HepG2 (cell line): ENCODE data around the gene OSBPL2. TPM values are rescaled to one million over a fixed set of nuclear protein-coding genes. Genes with fewer than 3 reads are reported as not detected.

ENCODE experiments used
- AKAP8 ChIP-seq: sonication (generic); formaldehyde crosslinking; IDR thresholded peaks from 2 replicates; pipeline ENCODE4 v1.5.1; 2020; ENCODE audit warnings: mild to moderate bottlenecking, missing genetic modification reagents
- EHMT2 ChIP-seq: fragments of 200-600 bp; sonication (generic); IDR thresholded peaks from 2 replicates; pipeline ENCODE4 v1.7.0; 2017; ENCODE audit warnings: antibody characterized with exemption, low read depth, low read length, borderline replicate concordance
- JUNB ChIP-seq: sonication (generic); formaldehyde crosslinking; IDR thresholded peaks from 2 replicates; pipeline ENCODE4 v1.8.0; 2022; ENCODE audit warnings: missing genetic modification reagents, mild to moderate bottlenecking, borderline replicate concordance
- MTA1 ChIP-seq: sonication (generic); formaldehyde crosslinking; IDR thresholded peaks from 2 replicates; pipeline ENCODE4 v1.4.0; 2020; ENCODE audit warnings: missing genetic modification reagents, mild to moderate bottlenecking, borderline replicate concordance
- MTF1 ChIP-seq: sonication (generic); formaldehyde crosslinking; IDR thresholded peaks from 2 replicates; pipeline ENCODE4 v1.5.0; 2020; ENCODE audit warnings: missing genetic modification reagents
- NFYC ChIP-seq: IDR thresholded peaks from 2 replicates; pipeline ENCODE4 v1.6.1; 2016; ENCODE audit warnings: missing genetic modification reagents, missing compliant biosample characterization
- RBM39 ChIP-seq: fragments of 200-400 bp; formaldehyde crosslinking; IDR thresholded peaks from one replicate; pipeline ENCODE4 v1.6.1; 2018; ENCODE audit warnings: antibody characterized with exemption, mild to moderate bottlenecking, low read depth, low read length; ENCODE audit not compliant: poor library complexity, severe bottlenecking
- TBL1XR1 ChIP-seq: fragments of 150-350 bp; IDR thresholded peaks from 2 replicates; pipeline ENCODE4 v1.6.1; 2014; ENCODE audit warnings: borderline replicate concordance, low read length; ENCODE audit not compliant: partially characterized antibody
- TGIF2 ChIP-seq: IDR thresholded peaks from 2 replicates; pipeline ENCODE4 v1.6.1; 2016; ENCODE audit warnings: control low read depth, missing compliant biosample characterization
- THYN1 ChIP-seq: sonication (generic); formaldehyde crosslinking; IDR thresholded peaks from 2 replicates; pipeline ENCODE4 v1.8.1; 2023; ENCODE audit warnings: low read depth, mild to moderate bottlenecking, moderate library complexity, missing genetic modification reagents, borderline replicate concordance
- TRIM24 ChIP-seq: sonication (generic); formaldehyde crosslinking; IDR thresholded peaks from 2 replicates; pipeline ENCODE4 v1.8.0; 2022; ENCODE audit warnings: mild to moderate bottlenecking, missing genetic modification reagents
- ZNF558 ChIP-seq: sonication (generic); formaldehyde crosslinking; IDR thresholded peaks from 2 replicates; pipeline ENCODE4 v1.9.0; 2022; ENCODE audit warnings: mild to moderate bottlenecking, missing genetic modification reagents, borderline replicate concordance
- ZNF7 ChIP-seq: IDR thresholded peaks from 2 replicates; pipeline ENCODE4 v1.6.1; 2016; ENCODE audit warnings: missing biosample characterization, missing genetic modification reagents
- polyA plus RNA-seq, 8 experiments: library from polyadenylated mRNA; depleted of rRNA in 3 of 8; stranded (reverse) in 7 of 8; unstranded in 1 of 8; fragments of >200 nt; fragmentation: Illumina TruSeq in 4 of 8; extraction: Trizol in 4 of 8; gene quantifications; 2 replicates each; pipeline versions ENCODE4 v1.2.1 to v1.2.3, GENCODE V29; 2011 to 2016; ENCODE audit warnings: low read depth in 4 of 8, missing spikeins in 1 of 8, mixed read lengths in 1 of 8; ENCODE audit not compliant: insufficient read depth in 1 of 8
- total RNA-seq, 5 experiments: library from RNA; depleted of rRNA; stranded (reverse); fragments of >200 nt; fragmentation: Illumina TruSeq; extraction: Trizol; gene quantifications; 2 replicates each; pipeline ENCODE4 v1.2.3, GENCODE V29; 2016; ENCODE audit warnings: low read depth in 1 of 5
- TF ChIP-seq, protein P1 (sequence below): sonication (generic); formaldehyde crosslinking; IDR thresholded peaks from 2 replicates; pipeline ENCODE4 v1.8.0; 2022; ENCODE audit warnings: missing genetic modification reagents, mild to moderate bottlenecking, moderate library complexity, borderline replicate concordance
- TF ChIP-seq, protein P2 (sequence below): sonication (generic); formaldehyde crosslinking; IDR thresholded peaks from 2 replicates; pipeline ENCODE4 v1.5.1; 2020; ENCODE audit warnings: mild to moderate bottlenecking, missing genetic modification reagents
- TF ChIP-seq, protein P3 (sequence below): sonication (generic); formaldehyde crosslinking; IDR thresholded peaks from one replicate; pipeline ENCODE4 v1.5.1; 2020; ENCODE audit warnings: mild to moderate bottlenecking, missing genetic modification reagents; ENCODE audit errors: not compliant biosample characterization

OSBPL2 gene
- total and polyA plus RNA-seq, 2 of the 13 experiments (the other 11 are each of a cell fraction or from before 2014, with no cell fraction given), result 18.5 to 37.4 TPM

DNA sequence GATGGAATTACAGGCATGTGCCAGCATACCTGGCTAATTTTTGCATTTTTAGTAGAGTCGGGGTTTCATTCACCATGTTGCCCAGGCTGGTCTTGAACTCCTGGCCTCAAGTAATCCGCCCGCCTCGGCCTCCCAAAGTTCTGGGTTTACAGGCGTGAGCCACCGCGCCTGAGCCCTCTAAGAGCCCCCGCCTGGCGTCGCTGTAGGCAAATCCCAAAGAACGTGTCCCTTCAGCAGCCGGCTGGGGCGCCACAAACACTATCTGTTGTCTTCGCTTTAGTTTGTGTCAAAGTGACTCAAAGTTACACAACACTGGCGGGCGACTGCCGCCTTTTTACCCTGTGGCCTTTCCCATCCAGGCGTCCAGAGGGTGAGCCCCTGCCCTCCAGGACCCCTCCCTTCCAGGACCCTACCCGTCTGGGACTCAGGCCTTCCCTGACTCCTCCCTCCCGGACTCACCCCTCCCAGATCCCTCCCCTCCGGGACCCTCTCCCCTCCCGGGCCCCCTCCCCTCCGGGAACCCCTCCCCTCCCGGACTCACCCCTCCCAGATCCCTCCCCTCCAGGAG, 63.5 kb downstream of the OSBPL2 start (continued):
- TF ChIP-seq ZNF7 (peak; percentile 83), AKAP8 (CRISPR knock-in tag) (peak; percentile 70; the same call in 1 of the 2 replicates), NFYC (CRISPR knock-in tag) (peak; percentile 54), TBL1XR1 (no peak), ZNF558 (CRISPR knock-in tag) (no peak), TGIF2 (peak; percentile 96), THYN1 (no peak), MTA1 (CRISPR knock-in tag) (0 out of 2 replicates have a peak, but pooled peaks have one; percentile 22), EHMT2 (peak; percentile 56; the same call in 1 of the 2 replicates), RBM39 (no peak), TRIM24 (CRISPR knock-in tag) (no peak), JUNB (CRISPR knock-in tag) (no peak), MTF1 (no peak)
- TF ChIP-seq, protein P1, sequence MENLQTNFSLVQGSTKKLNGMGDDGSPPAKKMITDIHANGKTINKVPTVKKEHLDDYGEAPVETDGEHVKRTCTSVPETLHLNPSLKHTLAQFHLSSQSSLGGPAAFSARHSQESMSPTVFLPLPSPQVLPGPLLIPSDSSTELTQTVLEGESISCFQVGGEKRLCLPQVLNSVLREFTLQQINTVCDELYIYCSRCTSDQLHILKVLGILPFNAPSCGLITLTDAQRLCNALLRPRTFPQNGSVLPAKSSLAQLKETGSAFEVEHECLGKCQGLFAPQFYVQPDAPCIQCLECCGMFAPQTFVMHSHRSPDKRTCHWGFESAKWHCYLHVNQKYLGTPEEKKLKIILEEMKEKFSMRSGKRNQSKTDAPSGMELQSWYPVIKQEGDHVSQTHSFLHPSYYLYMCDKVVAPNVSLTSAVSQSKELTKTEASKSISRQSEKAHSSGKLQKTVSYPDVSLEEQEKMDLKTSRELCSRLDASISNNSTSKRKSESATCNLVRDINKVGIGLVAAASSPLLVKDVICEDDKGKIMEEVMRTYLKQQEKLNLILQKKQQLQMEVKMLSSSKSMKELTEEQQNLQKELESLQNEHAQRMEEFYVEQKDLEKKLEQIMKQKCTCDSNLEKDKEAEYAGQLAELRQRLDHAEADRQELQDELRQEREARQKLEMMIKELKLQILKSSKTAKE (CRISPR knock-in tag), result peak; percentile 89; the same call in 1 of the 2 replicates
- TF ChIP-seq, protein P2, sequence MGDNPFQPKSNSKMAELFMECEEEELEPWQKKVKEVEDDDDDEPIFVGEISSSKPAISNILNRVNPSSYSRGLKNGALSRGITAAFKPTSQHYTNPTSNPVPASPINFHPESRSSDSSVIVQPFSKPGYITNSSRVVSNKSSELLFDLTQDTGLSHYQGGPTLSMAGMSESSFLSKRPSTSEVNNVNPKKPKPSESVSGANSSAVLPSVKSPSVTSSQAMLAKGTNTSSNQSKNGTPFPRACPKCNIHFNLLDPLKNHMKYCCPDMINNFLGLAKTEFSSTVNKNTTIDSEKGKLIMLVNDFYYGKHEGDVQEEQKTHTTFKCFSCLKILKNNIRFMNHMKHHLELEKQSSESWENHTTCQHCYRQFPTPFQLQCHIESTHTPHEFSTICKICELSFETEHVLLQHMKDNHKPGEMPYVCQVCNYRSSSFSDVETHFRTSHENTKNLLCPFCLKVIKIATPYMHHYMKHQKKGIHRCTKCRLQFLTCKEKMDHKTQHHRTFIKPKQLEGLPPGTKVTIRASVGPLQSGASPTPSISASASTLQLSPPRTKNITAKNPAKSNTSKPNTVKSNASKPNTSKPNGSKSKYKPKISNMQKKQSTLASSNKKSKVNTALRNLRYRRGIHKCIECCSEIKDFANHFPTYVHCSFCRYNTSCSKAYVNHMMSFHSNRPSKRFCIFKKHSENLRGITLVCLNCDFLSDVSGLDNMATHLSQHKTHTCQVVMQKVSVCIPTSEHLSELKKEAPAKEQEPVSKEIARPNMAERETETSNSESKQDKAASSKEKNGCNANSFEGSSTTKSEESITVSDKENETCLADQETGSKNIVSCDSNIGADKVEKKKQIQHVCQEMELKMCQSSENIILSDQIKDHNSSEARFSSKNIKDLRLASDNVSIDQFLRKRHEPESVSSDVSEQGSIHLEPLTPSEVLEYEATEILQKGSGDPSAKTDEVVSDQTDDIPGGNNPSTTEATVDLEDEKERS (CRISPR knock-in tag), result peak; percentile 76
- TF ChIP-seq, protein P3, sequence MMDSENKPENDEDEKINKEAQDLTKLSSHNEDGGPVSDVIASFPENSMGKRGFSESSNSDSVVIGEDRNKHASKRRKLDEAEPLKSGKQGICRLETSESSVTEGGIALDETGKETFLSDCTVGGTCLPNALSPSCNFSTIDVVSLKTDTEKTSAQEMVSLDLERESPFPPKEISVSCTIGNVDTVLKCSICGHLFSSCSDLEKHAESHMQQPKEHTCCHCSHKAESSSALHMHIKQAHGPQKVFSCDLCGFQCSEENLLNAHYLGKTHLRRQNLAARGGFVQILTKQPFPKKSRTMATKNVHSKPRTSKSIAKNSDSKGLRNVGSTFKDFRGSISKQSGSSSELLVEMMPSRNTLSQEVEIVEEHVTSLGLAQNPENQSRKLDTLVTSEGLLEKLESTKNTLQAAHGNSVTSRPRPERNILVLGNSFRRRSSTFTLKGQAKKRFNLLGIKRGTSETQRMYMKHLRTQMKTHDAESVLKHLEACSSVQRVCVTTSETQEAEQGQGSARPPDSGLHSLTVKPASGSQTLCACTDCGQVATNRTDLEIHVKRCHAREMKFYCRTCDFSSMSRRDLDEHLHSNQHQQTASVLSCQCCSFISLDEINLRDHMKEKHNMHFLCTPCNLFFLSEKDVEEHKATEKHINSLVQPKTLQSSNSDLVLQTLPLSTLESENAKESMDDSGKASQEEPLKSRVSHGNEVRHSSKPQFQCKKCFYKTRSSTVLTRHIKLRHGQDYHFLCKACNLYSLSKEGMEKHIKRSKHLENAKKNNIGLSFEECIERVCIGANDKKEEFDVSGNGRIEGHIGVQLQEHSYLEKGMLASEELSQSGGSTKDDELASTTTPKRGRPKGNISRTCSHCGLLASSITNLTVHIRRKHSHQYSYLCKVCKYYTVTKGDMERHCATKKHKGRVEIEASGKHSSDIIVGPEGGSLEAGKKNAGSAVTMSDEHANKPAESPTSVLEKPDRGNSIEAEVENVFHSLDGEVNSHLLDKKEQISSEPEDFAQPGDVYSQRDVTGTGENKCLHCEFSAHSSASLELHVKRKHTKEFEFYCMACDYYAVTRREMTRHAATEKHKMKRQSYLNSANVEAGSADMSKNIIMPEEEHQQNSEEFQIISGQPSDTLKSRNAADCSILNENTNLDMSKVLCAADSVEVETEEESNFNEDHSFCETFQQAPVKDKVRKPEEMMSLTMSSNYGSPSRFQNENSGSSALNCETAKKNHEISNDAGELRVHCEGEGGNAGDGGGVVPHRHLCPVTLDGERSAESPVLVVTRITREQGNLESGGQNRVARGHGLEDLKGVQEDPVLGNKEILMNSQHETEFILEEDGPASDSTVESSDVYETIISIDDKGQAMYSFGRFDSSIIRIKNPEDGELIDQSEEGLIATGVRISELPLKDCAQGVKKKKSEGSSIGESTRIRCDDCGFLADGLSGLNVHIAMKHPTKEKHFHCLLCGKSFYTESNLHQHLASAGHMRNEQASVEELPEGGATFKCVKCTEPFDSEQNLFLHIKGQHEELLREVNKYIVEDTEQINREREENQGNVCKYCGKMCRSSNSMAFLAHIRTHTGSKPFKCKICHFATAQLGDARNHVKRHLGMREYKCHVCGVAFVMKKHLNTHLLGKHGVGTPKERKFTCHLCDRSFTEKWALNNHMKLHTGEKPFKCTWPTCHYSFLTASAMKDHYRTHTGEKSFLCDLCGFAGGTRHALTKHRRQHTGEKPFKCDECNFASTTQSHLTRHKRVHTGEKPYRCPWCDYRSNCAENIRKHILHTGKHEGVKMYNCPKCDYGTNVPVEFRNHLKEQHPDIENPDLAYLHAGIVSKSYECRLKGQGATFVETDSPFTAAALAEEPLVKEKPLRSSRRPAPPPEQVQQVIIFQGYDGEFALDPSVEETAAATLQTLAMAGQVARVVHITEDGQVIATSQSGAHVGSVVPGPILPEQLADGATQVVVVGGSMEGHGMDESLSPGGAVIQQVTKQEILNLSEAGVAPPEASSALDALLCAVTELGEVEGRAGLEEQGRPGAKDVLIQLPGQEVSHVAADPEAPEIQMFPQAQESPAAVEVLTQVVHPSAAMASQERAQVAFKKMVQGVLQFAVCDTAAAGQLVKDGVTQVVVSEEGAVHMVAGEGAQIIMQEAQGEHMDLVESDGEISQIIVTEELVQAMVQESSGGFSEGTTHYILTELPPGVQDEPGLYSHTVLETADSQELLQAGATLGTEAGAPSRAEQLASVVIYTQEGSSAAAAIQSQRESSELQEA, result no peak
